ENCODE results near the gene RCAN3.

Gene RCAN3

GRCh38 chr1:24468685-24469316, 33.8 kb upstream of the RCAN3 start:
- Histone ChIP-seq H3K4me3 (ENCODE audit: low read depth, low read length) (no peak overlapping the region), H3K36me3 (ENCODE audit: insufficient read depth, low read length) (no peaks in the 10 kb centered on the region), H3K79me2 (ENCODE audit: control insufficient read depth, insufficient read depth, low read length, unreplicated experiment) (no peaks in the 10 kb centered on the region), H2AFZ (ENCODE audit: low read length, unreplicated experiment) (no peak overlapping the region), H3K27me3 (ENCODE audit: insufficient read depth, low read length) (no peaks in the 10 kb centered on the region), H3K4me1 (ENCODE audit: control insufficient read depth, insufficient read depth, low read length, unreplicated experiment) (no peaks in the 10 kb centered on the region), H3K27ac (ENCODE audit: low read depth, low read length) (no peak overlapping the region)

GRCh38 chr1:24470592-24470991, 32.0 kb upstream of the RCAN3 start:
- no peaks in the 10 kb centered on the region for H3K4me1 ChIP-seq (ENCODE audit: control insufficient read depth, insufficient read depth, low read length, unreplicated experiment)
- no peaks in the 10 kb centered on the region for H3K27me3 ChIP-seq (ENCODE audit: insufficient read depth, low read length)
- H3K36me3 ChIP-seq (ENCODE audit: insufficient read depth, low read length) = no peaks in the 10 kb centered on the region
- H3K79me2 ChIP-seq (ENCODE audit: control insufficient read depth, insufficient read depth, low read length, unreplicated experiment) = no peaks in the 10 kb centered on the region
- H2AFZ ChIP-seq (ENCODE audit: low read length, unreplicated experiment) = no peak overlapping the region
- no peak overlapping the region for H3K27ac ChIP-seq (ENCODE audit: low read depth, low read length)
- no peak overlapping the region for H3K4me3 ChIP-seq (ENCODE audit: low read depth, low read length)

GRCh38 chr1:24472527-24473251, 29.9 kb upstream of the RCAN3 start:
- no peaks in the 10 kb centered on the region for H3K4me1 ChIP-seq (ENCODE audit: control insufficient read depth, insufficient read depth, low read length, unreplicated experiment)
- no peak overlapping the region for H2AFZ ChIP-seq (ENCODE audit: low read length, unreplicated experiment)
- H3K4me3 ChIP-seq (ENCODE audit: low read depth, low read length) = no peak overlapping the region
- no peak overlapping the region for H3K27ac ChIP-seq (ENCODE audit: low read depth, low read length)
- no peaks in the 10 kb centered on the region for H3K27me3 ChIP-seq (ENCODE audit: insufficient read depth, low read length)
- no peaks in the 10 kb centered on the region for H3K36me3 ChIP-seq (ENCODE audit: insufficient read depth, low read length)
- H3K79me2 ChIP-seq (ENCODE audit: control insufficient read depth, insufficient read depth, low read length, unreplicated experiment) = no peaks in the 10 kb centered on the region

- H3K79me2 ChIP-seq (ENCODE audit: control insufficient read depth, insufficient read depth, low read length, unreplicated experiment) = no peaks in the 10 kb centered on the region
- no peaks in the 10 kb centered on the region for H3K27me3 ChIP-seq (ENCODE audit: insufficient read depth, low read length)
- H3K27ac ChIP-seq (ENCODE audit: low read depth, low read length) = no peak overlapping the region
- H3K4me3 ChIP-seq (ENCODE audit: low read depth, low read length) = no peak overlapping the region
- no peaks in the 10 kb centered on the region for H3K4me1 ChIP-seq (ENCODE audit: control insufficient read depth, insufficient read depth, low read length, unreplicated experiment)
- no peaks in the 10 kb centered on the region for H3K36me3 ChIP-seq (ENCODE audit: insufficient read depth, low read length)
- H2AFZ ChIP-seq (ENCODE audit: low read length, unreplicated experiment) = no peak overlapping the region
Measured at GRCh38 chr1:24474193-24474592, 28.4 kb upstream of the RCAN3 start.

- H3K4me3 ChIP-seq (ENCODE audit: low read depth, low read length) = no peak overlapping the region
- no peaks in the 10 kb centered on the region for H3K27me3 ChIP-seq (ENCODE audit: insufficient read depth, low read length)
- no peaks in the 10 kb centered on the region for H3K4me1 ChIP-seq (ENCODE audit: control insufficient read depth, insufficient read depth, low read length, unreplicated experiment)
- H2AFZ ChIP-seq (ENCODE audit: low read length, unreplicated experiment) = no peak overlapping the region
- H3K79me2 ChIP-seq (ENCODE audit: control insufficient read depth, insufficient read depth, low read length, unreplicated experiment) = no peaks in the 10 kb centered on the region
- H3K27ac ChIP-seq (ENCODE audit: low read depth, low read length) = no peak overlapping the region
- H3K36me3 ChIP-seq (ENCODE audit: insufficient read depth, low read length) = no peaks in the 10 kb centered on the region
Measured at GRCh38 chr1:24475700-24476099, 26.9 kb upstream of the RCAN3 start.

GRCh38 chr1:24476571-24476970, 26.1 kb upstream of the RCAN3 start:
- H2AFZ ChIP-seq (ENCODE audit: low read length, unreplicated experiment) = no peak overlapping the region
- no peaks in the 10 kb centered on the region for H3K4me1 ChIP-seq (ENCODE audit: control insufficient read depth, insufficient read depth, low read length, unreplicated experiment)
- no peaks in the 10 kb centered on the region for H3K36me3 ChIP-seq (ENCODE audit: insufficient read depth, low read length)
- H3K4me3 ChIP-seq (ENCODE audit: low read depth, low read length) = no peak overlapping the region
- H3K27ac ChIP-seq (ENCODE audit: low read depth, low read length) = no peak overlapping the region
- no peaks in the 10 kb centered on the region for H3K79me2 ChIP-seq (ENCODE audit: control insufficient read depth, insufficient read depth, low read length, unreplicated experiment)
- H3K27me3 ChIP-seq (ENCODE audit: insufficient read depth, low read length) = no peaks in the 10 kb centered on the region

- no peak overlapping the region for H2AFZ ChIP-seq (ENCODE audit: low read length, unreplicated experiment)
- H3K36me3 ChIP-seq (ENCODE audit: insufficient read depth, low read length) = no peaks in the 10 kb centered on the region
- H3K4me3 ChIP-seq (ENCODE audit: low read depth, low read length) = no peak overlapping the region
- no peaks in the 10 kb centered on the region for H3K79me2 ChIP-seq (ENCODE audit: control insufficient read depth, insufficient read depth, low read length, unreplicated experiment)
- no peak overlapping the region for H3K27ac ChIP-seq (ENCODE audit: low read depth, low read length)
- H3K4me1 ChIP-seq (ENCODE audit: control insufficient read depth, insufficient read depth, low read length, unreplicated experiment) = no peaks in the 10 kb centered on the region
- no peaks in the 10 kb centered on the region for H3K27me3 ChIP-seq (ENCODE audit: insufficient read depth, low read length)
Measured at GRCh38 chr1:24477309-24477708, 25.3 kb upstream of the RCAN3 start.

GRCh38 chr1:24481101-24481500, 21.5 kb upstream of the RCAN3 start:
- Histone ChIP-seq H3K27ac (ENCODE audit: low read depth, low read length) (no peak overlapping the region), H2AFZ (ENCODE audit: low read length, unreplicated experiment) (no peak overlapping the region)

GRCh38 chr1:24481843-24482610, 20.6 kb upstream of the RCAN3 start:
- H2AFZ ChIP-seq (ENCODE audit: low read length, unreplicated experiment) = no peak overlapping the region

More at GRCh38 chr1:24481101-24481500, 21.5 kb upstream of the RCAN3 start:
- Histone ChIP-seq H3K4me3 (ENCODE audit: low read depth, low read length) (no peak overlapping the region), H3K4me1 (ENCODE audit: control insufficient read depth, insufficient read depth, low read length, unreplicated experiment) (no peaks in the 10 kb centered on the region), H3K79me2 (ENCODE audit: control insufficient read depth, insufficient read depth, low read length, unreplicated experiment) (no peaks in the 10 kb centered on the region), H3K27me3 (ENCODE audit: insufficient read depth, low read length) (no peaks in the 10 kb centered on the region), H3K36me3 (ENCODE audit: insufficient read depth, low read length) (no peaks in the 10 kb centered on the region)

GRCh38 chr1:24483441-24483840, 19.2 kb upstream of the RCAN3 start:
- Histone ChIP-seq H2AFZ (ENCODE audit: low read length, unreplicated experiment) (no peak overlapping the region), H3K27me3 (ENCODE audit: insufficient read depth, low read length) (no peaks in the 10 kb centered on the region), H3K4me3 (ENCODE audit: low read depth, low read length) (no peak overlapping the region)

More at GRCh38 chr1:24481843-24482610, 20.6 kb upstream of the RCAN3 start:
- H3K27me3 ChIP-seq (ENCODE audit: insufficient read depth, low read length) = no peaks in the 10 kb centered on the region
- H3K79me2 ChIP-seq (ENCODE audit: control insufficient read depth, insufficient read depth, low read length, unreplicated experiment) = no peaks in the 10 kb centered on the region
- no peak overlapping the region for H3K27ac ChIP-seq (ENCODE audit: low read depth, low read length)
- H3K4me3 ChIP-seq (ENCODE audit: low read depth, low read length) = no peak overlapping the region
- H3K36me3 ChIP-seq (ENCODE audit: insufficient read depth, low read length) = no peaks in the 10 kb centered on the region
- no peaks in the 10 kb centered on the region for H3K4me1 ChIP-seq (ENCODE audit: control insufficient read depth, insufficient read depth, low read length, unreplicated experiment)

More at GRCh38 chr1:24483441-24483840, 19.2 kb upstream of the RCAN3 start:
- Histone ChIP-seq H3K79me2 (ENCODE audit: control insufficient read depth, insufficient read depth, low read length, unreplicated experiment) (no peaks in the 10 kb centered on the region), H3K27ac (ENCODE audit: low read depth, low read length) (no peak overlapping the region), H3K36me3 (ENCODE audit: insufficient read depth, low read length) (no peaks in the 10 kb centered on the region), H3K4me1 (ENCODE audit: control insufficient read depth, insufficient read depth, low read length, unreplicated experiment) (no peaks in the 10 kb centered on the region)

All from ACC112 (cell line).